22Rv1 (cell line): ENCODE data around the gene CT45A7.
"Not testable (repeated sequence)": the region's sequence is repeated elsewhere in the genome, so short reads cannot be mapped to it uniquely, and the experiment has no call there.

Source experiments
- ZFX ChIP-seq: fragments of 450-650 bp; IDR thresholded peaks from 2 replicates; pipeline ENCODE4 v1.6.1; 2017; ENCODE audit warnings: antibody characterized with exemption, borderline replicate concordance
- TF ChIP-seq, protein P1 (sequence below): fragments of 450-650 bp; IDR thresholded peaks from 2 replicates; pipeline ENCODE4 v1.5.1; 2017; ENCODE audit warnings: mild to moderate bottlenecking

DNA sequence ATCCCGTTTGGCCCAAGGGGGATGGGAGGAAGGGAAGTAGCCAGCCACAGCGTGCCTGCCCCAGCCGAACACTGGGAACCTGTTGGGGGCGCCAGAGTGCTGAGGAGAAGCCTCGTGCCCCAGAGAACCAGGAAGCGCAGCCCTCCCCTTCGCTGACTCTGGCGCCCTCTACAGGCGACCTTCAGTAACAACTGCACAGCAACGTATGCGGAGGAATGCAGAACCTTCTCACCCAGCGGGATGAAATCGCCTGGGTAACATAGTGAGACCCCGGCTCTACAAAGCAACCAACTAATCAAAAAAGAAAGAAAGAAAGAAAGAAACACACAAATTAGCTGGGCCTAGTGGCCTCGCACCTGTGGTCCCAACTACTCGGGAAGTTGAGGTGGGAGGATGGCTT, 51.7 kb downstream of the CT45A7 start, which contains the start of gene CT45A5:
- TF ChIP-seq, protein P1, sequence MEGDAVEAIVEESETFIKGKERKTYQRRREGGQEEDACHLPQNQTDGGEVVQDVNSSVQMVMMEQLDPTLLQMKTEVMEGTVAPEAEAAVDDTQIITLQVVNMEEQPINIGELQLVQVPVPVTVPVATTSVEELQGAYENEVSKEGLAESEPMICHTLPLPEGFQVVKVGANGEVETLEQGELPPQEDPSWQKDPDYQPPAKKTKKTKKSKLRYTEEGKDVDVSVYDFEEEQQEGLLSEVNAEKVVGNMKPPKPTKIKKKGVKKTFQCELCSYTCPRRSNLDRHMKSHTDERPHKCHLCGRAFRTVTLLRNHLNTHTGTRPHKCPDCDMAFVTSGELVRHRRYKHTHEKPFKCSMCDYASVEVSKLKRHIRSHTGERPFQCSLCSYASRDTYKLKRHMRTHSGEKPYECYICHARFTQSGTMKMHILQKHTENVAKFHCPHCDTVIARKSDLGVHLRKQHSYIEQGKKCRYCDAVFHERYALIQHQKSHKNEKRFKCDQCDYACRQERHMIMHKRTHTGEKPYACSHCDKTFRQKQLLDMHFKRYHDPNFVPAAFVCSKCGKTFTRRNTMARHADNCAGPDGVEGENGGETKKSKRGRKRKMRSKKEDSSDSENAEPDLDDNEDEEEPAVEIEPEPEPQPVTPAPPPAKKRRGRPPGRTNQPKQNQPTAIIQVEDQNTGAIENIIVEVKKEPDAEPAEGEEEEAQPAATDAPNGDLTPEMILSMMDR = not testable (repeated sequence)
- not testable (repeated sequence) for TF ChIP-seq ZFX
